SK-N-SH (cell line): ENCODE measurements around the gene KIRREL1. TPM values are rescaled to one million over a fixed set of nuclear protein-coding genes. Genes with fewer than 3 reads are reported as not detected.

Source experiments
- CTCF ChIA-PET: fragments of 300-600, 350-600 bp; formaldehyde crosslinking; extraction: SDS; loops from one replicate; lab custom pipeline; 2021; lab: Yijun Ruan, JAX
- POLR2A ChIA-PET: fragments of 350-600 bp; sonication (Branson Sonifier 250); formaldehyde crosslinking; extraction: SDS; loops from one replicate; lab custom pipeline; 2020; ENCODE audit warnings: antibody characterized with exemption, inconsistent platforms; lab: Yijun Ruan, JAX
- DNase-seq: peaks from one replicate; pipeline ENCODE4 v3.0.0; 2012
- H2AFZ ChIP-seq: fragments of 200-600 bp; sonication (generic); 2 replicates; pipeline ENCODE4 v1.8.1; 2016; ENCODE audit warnings: antibody characterized with exemption, mild to moderate bottlenecking, low read depth
- H3F3A ChIP-seq: fragments of 200-600 bp; sonication (generic); replicated peaks from 2 replicates; pipeline ENCODE3; 2016; ENCODE audit warnings: antibody characterized with exemption, mild to moderate bottlenecking; ENCODE audit not compliant: insufficient read depth
- H3K27ac ChIP-seq, 2 experiments: fragments of 200-500 bp in 1 of 2; fragments of 200-600 bp in 1 of 2; sonication (Bioruptor generic) in 1 of 2; sonication (generic), shearing (Covaris generic) in 1 of 2; 2 replicates each; pipeline versions ENCODE4 v1.5.1 to v1.6.1; 2014 to 2016; ENCODE audit warnings: low read depth in 2 of 2, inconsistent platforms in 1 of 2, low read length in 1 of 2, mild to moderate bottlenecking in 1 of 2, mixed read lengths in 1 of 2
- H3K27me3 ChIP-seq: fragments of 200-600 bp; sonication (generic), shearing (Covaris generic); 2 replicates; pipeline ENCODE4 v1.6.1; 2016; ENCODE audit warnings: mixed run types; ENCODE audit not compliant: insufficient read depth
- H3K36me3 ChIP-seq, 2 experiments: fragments of 200-500 bp in 1 of 2; fragments of 200-600 bp in 1 of 2; sonication (Bioruptor generic) in 1 of 2; sonication (generic) in 1 of 2; replicated peaks in 1 of 2; 2 replicates each; pipeline versions ENCODE3 to v1.5.1; 2014 to 2016; ENCODE audit warnings: low read length in 1 of 2, mild to moderate bottlenecking in 1 of 2; ENCODE audit not compliant: insufficient read depth in 2 of 2, control insufficient read depth in 1 of 2
- H3K4me1 ChIP-seq, 2 experiments: fragments of 200-500 bp in 1 of 2; fragments of 200-600 bp in 1 of 2; sonication (Bioruptor generic) in 1 of 2; sonication (generic), shearing (Covaris generic) in 1 of 2; 2 replicates each; pipeline versions ENCODE4 v1.5.1 to v1.6.1; 2014 to 2016; ENCODE audit warnings: low read depth in 1 of 2, low read length in 1 of 2, mixed run types in 1 of 2; ENCODE audit not compliant: insufficient read depth in 2 of 2, control insufficient read depth in 1 of 2
- H3K4me2 ChIP-seq: fragments of 200-600 bp; sonication (generic), shearing (Covaris generic); 2 replicates; pipeline ENCODE4 v1.6.1; 2017; ENCODE audit warnings: mixed run types
- H3K4me3 ChIP-seq, 2 experiments: fragments of 200-500 bp in 1 of 2; fragments of 200-600 bp in 1 of 2; sonication (Bioruptor generic) in 1 of 2; sonication (generic), shearing (Covaris generic) in 1 of 2; 2 replicates each; pipeline versions ENCODE4 v1.5.1 to v1.8.1; 2014 to 2016; ENCODE audit warnings: low read depth in 2 of 2, inconsistent platforms in 1 of 2, low read length in 1 of 2, mild to moderate bottlenecking in 1 of 2, mixed read lengths in 1 of 2, moderate library complexity in 1 of 2
- H3K79me2 ChIP-seq: fragments of 200-600 bp; sonication (generic); 2 replicates; pipeline ENCODE4 v1.8.1; 2017; ENCODE audit warnings: mild to moderate bottlenecking; ENCODE audit not compliant: insufficient read depth
- H3K9ac ChIP-seq: fragments of 200-600 bp; sonication (generic); 2 replicates; pipeline ENCODE4 v1.6.1; 2017; ENCODE audit warnings: mixed run types
- H3K9me2 ChIP-seq: fragments of 200-600 bp; sonication (generic); 2 replicates; pipeline ENCODE4 v1.6.1; 2017; ENCODE audit warnings: mixed run types
- H3K9me3 ChIP-seq: fragments of 200-600 bp; sonication (generic); 2 replicates; pipeline ENCODE4 v1.6.1; 2017; ENCODE audit warnings: mixed run types, mild to moderate bottlenecking, moderate library complexity
- H4K20me1 ChIP-seq: fragments of 200-600 bp; sonication (generic); 2 replicates; pipeline ENCODE4 v1.6.1; 2017; ENCODE audit warnings: mild to moderate bottlenecking, mixed run types; ENCODE audit not compliant: insufficient read depth
- CHD2 ChIP-seq: fragments of 150-350 bp; IDR thresholded peaks from 2 replicates; pipeline ENCODE4 v1.6.1; 2018; ENCODE audit warnings: low read length; ENCODE audit not compliant: partially characterized antibody
- ELF1 ChIP-seq: IDR thresholded peaks from 2 replicates; pipeline ENCODE4 v1.4.0; 2012
- EP300 ChIP-seq, 2 experiments: IDR thresholded peaks; 2 replicates each; pipeline versions ENCODE4 v1.4.0 to v1.6.1; 2012; ENCODE audit warnings: borderline replicate concordance in 1 of 2, low read depth in 1 of 2, low read length in 1 of 2
- FOSL2 ChIP-seq: IDR thresholded peaks from 2 replicates; pipeline ENCODE4 v1.4.0; 2012; ENCODE audit warnings: low read depth, mild to moderate bottlenecking, moderate library complexity, borderline replicate concordance
- FOXM1 ChIP-seq: IDR thresholded peaks from 2 replicates; pipeline ENCODE4 v1.4.0; 2012; ENCODE audit warnings: low read depth, mild to moderate bottlenecking
- GABPA ChIP-seq: IDR thresholded peaks from 2 replicates; pipeline ENCODE4 v1.4.0; 2012; ENCODE audit warnings: low read depth, mild to moderate bottlenecking
- JUND ChIP-seq: IDR thresholded peaks from 2 replicates; pipeline ENCODE4 v1.4.0; 2012
- NFIC ChIP-seq: IDR thresholded peaks from 2 replicates; pipeline ENCODE4 v1.4.0; 2012; ENCODE audit warnings: borderline replicate concordance
- NRF1 ChIP-seq: IDR thresholded peaks from 2 replicates; pipeline ENCODE4 v1.6.1; 2012; ENCODE audit warnings: low read depth, mild to moderate bottlenecking, low read length
- POLR2AphosphoS5 ChIP-seq: IDR thresholded peaks from 2 replicates; pipeline ENCODE4 v1.6.1; 2012; ENCODE audit warnings: low read depth, low read length
- TAF1 ChIP-seq: IDR thresholded peaks from 2 replicates; pipeline ENCODE4 v1.6.1; 2012; ENCODE audit warnings: low read depth, mild to moderate bottlenecking, low read length, moderate library complexity, borderline replicate concordance
- TEAD4 ChIP-seq: IDR thresholded peaks from 2 replicates; pipeline ENCODE4 v1.4.0; 2012; ENCODE audit warnings: mild to moderate bottlenecking, borderline replicate concordance; ENCODE audit not compliant: insufficient read depth
- WGBS: methylation state at CpG from one replicate; pipeline ENCODE4 v1.1.6; 2017; ENCODE audit warnings: low lambda C conversion rate; 5-methylcytosine and 5-hydroxymethylcytosine counted together
- polyA plus RNA-seq, 3 experiments: library from polyadenylated mRNA; depleted of rRNA; stranded (reverse); fragments of >200 nt; gene quantifications; 2 replicates each; pipeline ENCODE4 v1.2.3, GENCODE V29; 2012
- TF ChIP-seq, protein P1 (sequence below): fragments of 150-350 bp; IDR thresholded peaks from 2 replicates; pipeline ENCODE4 v1.6.1; 2017; ENCODE audit warnings: antibody characterized with exemption, low read length, low read depth, borderline replicate concordance
- TF ChIP-seq, protein P2 (sequence below): IDR thresholded peaks from 2 replicates; pipeline ENCODE4 v1.4.0; 2012; ENCODE audit warnings: low read depth, borderline replicate concordance
- TF ChIP-seq, protein P3 (sequence below): IDR thresholded peaks from 2 replicates; pipeline ENCODE4 v1.6.1; 2012; ENCODE audit warnings: mild to moderate bottlenecking, low read depth, low read length, moderate library complexity
- TF ChIP-seq, protein P4 (sequence below): IDR thresholded peaks from 2 replicates; pipeline ENCODE4 v1.4.0; 2012; ENCODE audit warnings: low read depth, borderline replicate concordance
- TF ChIP-seq, protein P5 (sequence below): IDR thresholded peaks from 2 replicates; pipeline ENCODE4 v1.4.0; 2012; ENCODE audit warnings: low read depth

KIRREL1 gene
- polyA plus RNA-seq, 1 of the 3 experiments (the other 2 are of a cell fraction): 47.8 TPM

DNA sequence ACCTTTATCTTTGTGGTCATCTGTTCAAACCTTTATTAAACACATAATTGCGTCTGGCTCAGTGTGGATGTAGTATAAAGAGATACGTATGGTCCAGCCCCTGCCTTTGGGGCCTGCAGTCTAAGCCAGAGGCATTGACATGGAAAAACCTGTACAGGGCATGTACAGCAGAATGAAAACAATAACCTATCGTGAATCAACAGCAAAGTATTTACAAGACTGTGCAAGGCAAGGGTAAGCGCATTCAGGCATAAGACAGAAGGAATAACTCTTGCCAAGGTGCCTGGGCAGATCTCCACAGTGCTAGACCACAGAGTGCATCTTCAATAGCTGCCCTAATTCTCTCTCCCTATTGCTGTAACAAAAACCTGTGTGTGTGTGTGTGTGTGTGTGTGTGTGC is 35.5 kb downstream of the KIRREL1 start:
- H3K4me2 ChIP-seq: peak overlapping the region; percentile 12; the same call in 1 of the 2 replicates
- DNase-seq: no peak
- no peak overlapping the region for H3K4me3 ChIP-seq

DNA sequence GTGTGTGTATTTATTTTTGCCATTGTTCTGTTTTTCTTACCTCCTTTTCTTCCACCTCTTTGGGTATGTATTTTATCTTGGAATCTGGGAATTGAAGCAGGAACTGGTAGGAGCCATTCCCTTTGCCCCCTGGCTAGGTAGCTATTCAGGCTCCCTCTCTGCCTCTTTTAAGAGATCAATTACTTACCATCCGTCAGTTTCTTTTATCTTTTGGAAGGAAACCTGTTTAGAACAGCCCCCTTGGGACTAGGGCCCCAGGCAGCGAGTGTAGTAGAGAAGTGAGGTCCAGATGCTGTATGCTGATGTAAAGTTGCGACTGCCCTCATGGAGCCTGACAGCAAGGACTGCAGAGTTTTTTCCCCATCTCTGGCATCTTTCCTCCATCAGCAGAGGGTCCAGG is 41.6 kb downstream of the KIRREL1 start:
- Histone ChIP-seq H3K4me2 (no peak overlapping the region), H2AFZ (no peak overlapping the region), H3K36me3 (peaks cover 10 to 18% of the 10 kb centered on the region in 2 experiments), H3K27me3 (no peaks in the 10 kb centered on the region), H3K9me2 (no peaks in the 10 kb centered on the region), H3K9me3 (no peaks in the 10 kb centered on the region), H3K4me1 (peaks cover 5 to 42% of the 10 kb centered on the region in 2 experiments; a peak in 3 of 4 replicates)
- DNase-seq: no peak
- TF ChIP-seq TEAD4 (no peak), ELF1 (no peak), FOXM1 (no peak), TAF1 (no peak), NRF1 (no peak), CHD2 (no peak), EP300 (IDR thresholded peaks at IDR 0.05; ENCODE audit: borderline replicate concordance in 1 of 2, low read depth in 1 of 2, low read length in 1 of 2) (no peak), FOSL2 (no peak), JUND (no peak), GABPA (no peak)
- TF ChIP-seq, protein P1, sequence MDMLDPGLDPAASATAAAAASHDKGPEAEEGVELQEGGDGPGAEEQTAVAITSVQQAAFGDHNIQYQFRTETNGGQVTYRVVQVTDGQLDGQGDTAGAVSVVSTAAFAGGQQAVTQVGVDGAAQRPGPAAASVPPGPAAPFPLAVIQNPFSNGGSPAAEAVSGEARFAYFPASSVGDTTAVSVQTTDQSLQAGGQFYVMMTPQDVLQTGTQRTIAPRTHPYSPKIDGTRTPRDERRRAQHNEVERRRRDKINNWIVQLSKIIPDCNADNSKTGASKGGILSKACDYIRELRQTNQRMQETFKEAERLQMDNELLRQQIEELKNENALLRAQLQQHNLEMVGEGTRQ: no peak
- TF ChIP-seq, protein P2, sequence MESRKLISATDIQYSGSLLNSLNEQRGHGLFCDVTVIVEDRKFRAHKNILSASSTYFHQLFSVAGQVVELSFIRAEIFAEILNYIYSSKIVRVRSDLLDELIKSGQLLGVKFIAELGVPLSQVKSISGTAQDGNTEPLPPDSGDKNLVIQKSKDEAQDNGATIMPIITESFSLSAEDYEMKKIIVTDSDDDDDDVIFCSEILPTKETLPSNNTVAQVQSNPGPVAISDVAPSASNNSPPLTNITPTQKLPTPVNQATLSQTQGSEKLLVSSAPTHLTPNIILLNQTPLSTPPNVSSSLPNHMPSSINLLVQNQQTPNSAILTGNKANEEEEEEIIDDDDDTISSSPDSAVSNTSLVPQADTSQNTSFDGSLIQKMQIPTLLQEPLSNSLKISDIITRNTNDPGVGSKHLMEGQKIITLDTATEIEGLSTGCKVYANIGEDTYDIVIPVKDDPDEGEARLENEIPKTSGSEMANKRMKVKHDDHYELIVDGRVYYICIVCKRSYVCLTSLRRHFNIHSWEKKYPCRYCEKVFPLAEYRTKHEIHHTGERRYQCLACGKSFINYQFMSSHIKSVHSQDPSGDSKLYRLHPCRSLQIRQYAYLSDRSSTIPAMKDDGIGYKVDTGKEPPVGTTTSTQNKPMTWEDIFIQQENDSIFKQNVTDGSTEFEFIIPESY: no peak
- TF ChIP-seq, protein P3, sequence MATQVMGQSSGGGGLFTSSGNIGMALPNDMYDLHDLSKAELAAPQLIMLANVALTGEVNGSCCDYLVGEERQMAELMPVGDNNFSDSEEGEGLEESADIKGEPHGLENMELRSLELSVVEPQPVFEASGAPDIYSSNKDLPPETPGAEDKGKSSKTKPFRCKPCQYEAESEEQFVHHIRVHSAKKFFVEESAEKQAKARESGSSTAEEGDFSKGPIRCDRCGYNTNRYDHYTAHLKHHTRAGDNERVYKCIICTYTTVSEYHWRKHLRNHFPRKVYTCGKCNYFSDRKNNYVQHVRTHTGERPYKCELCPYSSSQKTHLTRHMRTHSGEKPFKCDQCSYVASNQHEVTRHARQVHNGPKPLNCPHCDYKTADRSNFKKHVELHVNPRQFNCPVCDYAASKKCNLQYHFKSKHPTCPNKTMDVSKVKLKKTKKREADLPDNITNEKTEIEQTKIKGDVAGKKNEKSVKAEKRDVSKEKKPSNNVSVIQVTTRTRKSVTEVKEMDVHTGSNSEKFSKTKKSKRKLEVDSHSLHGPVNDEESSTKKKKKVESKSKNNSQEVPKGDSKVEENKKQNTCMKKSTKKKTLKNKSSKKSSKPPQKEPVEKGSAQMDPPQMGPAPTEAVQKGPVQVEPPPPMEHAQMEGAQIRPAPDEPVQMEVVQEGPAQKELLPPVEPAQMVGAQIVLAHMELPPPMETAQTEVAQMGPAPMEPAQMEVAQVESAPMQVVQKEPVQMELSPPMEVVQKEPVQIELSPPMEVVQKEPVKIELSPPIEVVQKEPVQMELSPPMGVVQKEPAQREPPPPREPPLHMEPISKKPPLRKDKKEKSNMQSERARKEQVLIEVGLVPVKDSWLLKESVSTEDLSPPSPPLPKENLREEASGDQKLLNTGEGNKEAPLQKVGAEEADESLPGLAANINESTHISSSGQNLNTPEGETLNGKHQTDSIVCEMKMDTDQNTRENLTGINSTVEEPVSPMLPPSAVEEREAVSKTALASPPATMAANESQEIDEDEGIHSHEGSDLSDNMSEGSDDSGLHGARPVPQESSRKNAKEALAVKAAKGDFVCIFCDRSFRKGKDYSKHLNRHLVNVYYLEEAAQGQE: no peak
- TF ChIP-seq, all 33 proteins: peak for 0
- POLR2A ChIA-PET: no interaction called here
- CTCF ChIA-PET: interaction anchor here (0.9 to 1.8 kb wide), 5 partner anchors 9 to 169 kb away, joined by 3 to 7 read pairs (median 3); no protein-coding TSS in a partner anchor
- Histone ChIP-seq H3K4me3 (no peak overlapping the region), H3F3A (peaks cover 20% of the 10 kb centered on the region), H3K9ac (no peak overlapping the region), H4K20me1 (peaks cover 37% of the 10 kb centered on the region), H3K27ac (peak overlapping the region in 1 of 2 experiments; percentile 35; a peak in 1 of 4 replicates), H3K79me2 (peaks cover 100% of the 10 kb centered on the region)
- 77% methylated on average over 3 of the region's 3 CpGs for WGBS

More for the DNA sequence above, 35.5 kb downstream of the KIRREL1 start:
- no peaks in the 10 kb centered on the region for H3K27me3 ChIP-seq
- peaks cover 8% of the 10 kb centered on the region for H3F3A ChIP-seq
- H3K36me3 ChIP-seq: peaks cover 10 to 13% of the 10 kb centered on the region in 2 experiments
- no peak overlapping the region for H3K9ac ChIP-seq
- H3K27ac ChIP-seq: peak overlapping the region; percentile 43 to 66; a peak in 2 of 4 replicates
- H3K79me2 ChIP-seq: peaks cover 100% of the 10 kb centered on the region
- 11% methylated on average over 4 of the region's 4 CpGs for WGBS
- TF ChIP-seq POLR2AphosphoS5: peak; percentile 19; the same call in 1 of the 2 replicates
- peak; percentile 22; the same call in 1 of the 2 replicates for TF ChIP-seq FOSL2
- TF ChIP-seq, protein P4, sequence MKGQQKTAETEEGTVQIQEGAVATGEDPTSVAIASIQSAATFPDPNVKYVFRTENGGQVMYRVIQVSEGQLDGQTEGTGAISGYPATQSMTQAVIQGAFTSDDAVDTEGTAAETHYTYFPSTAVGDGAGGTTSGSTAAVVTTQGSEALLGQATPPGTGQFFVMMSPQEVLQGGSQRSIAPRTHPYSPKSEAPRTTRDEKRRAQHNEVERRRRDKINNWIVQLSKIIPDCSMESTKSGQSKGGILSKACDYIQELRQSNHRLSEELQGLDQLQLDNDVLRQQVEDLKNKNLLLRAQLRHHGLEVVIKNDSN: no peak
- TF ChIP-seq NFIC: peak; percentile 11; the same call in 1 of the 2 replicates
- TF ChIP-seq, protein P5, sequence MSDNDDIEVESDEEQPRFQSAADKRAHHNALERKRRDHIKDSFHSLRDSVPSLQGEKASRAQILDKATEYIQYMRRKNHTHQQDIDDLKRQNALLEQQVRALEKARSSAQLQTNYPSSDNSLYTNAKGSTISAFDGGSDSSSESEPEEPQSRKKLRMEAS: peak; percentile 57; the same call in 1 of the 2 replicates
- TF ChIP-seq, all 33 proteins: peak for 4
- Histone ChIP-seq H2AFZ (no peak overlapping the region), H4K20me1 (peaks cover 14% of the 10 kb centered on the region; the same call in 1 of the 2 replicates), H3K4me1 (peaks cover 3 to 31% of the 10 kb centered on the region in 2 experiments), H3K9me2 (no peaks in the 10 kb centered on the region), H3K9me3 (no peaks in the 10 kb centered on the region)
- ChIA-PET CTCF (no interaction called here), POLR2A (no interaction called here)
